Loucy (cell line): Measurements from ENCODE around the gene CACNA1B.

ENCODE experiments used
- CTCF ChIP-seq: fragments of 200-600 bp; sonication (generic); conservative IDR thresholded peaks from 2 replicates; pipeline ENCODE4 v1.5.1; 2014; ENCODE audit warnings: mild to moderate bottlenecking, antibody characterized with exemption, low read length
- EZH2phosphoT487 ChIP-seq: fragments of 200-600 bp; IDR thresholded peaks from 2 replicates; pipeline ENCODE4 v1.6.1; 2018; ENCODE audit warnings: antibody characterized with exemption, mild to moderate bottlenecking, moderate library complexity, borderline replicate concordance

GRCh38 chr9:137987244-137988030 lies 109.9 kb downstream of the CACNA1B start:
- no peak for TF ChIP-seq CTCF
- no peak for TF ChIP-seq EZH2phosphoT487
